ENCODE data around the gene OLFM1. TPM values are rescaled to one million over a fixed set of nuclear protein-coding genes. Genes with fewer than 3 reads are reported as not detected.
"Not testable (repeated sequence)": the region's sequence is repeated elsewhere in the genome, so short reads cannot be mapped to it uniquely, and the experiment has no call there.

OLFM1 gene
- total RNA-seq, 6 experiments from 2014 or later = 0.07 to 0.15 TPM; not detected in 4

DNA sequence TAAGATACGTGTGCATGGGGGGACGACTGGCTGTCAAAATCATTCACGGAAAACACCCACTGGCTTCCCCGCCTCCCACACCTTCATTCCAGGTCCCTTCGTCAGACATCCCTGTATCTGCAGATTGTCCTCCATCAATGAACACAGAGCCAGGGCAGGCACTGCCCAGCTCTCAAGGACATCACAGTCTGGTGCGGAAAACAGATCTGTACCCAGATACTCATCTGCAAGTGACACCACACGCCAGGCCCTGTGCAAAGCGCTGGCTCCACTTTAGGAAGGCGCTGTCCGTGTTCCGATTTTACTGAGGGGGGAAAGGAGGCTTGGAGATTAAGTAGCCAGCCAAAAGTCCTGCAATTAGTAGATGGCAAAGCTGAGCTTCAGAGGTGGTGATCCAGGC, 72.3 kb downstream of the OLFM1 start:
- no peak for DNase-seq
- H3K9me3 Mint-ChIP-seq = peaks cover 36% of the 10 kb centered on the region; the same call in 1 of the 2 replicates
- TF ChIP-seq, protein P1, sequence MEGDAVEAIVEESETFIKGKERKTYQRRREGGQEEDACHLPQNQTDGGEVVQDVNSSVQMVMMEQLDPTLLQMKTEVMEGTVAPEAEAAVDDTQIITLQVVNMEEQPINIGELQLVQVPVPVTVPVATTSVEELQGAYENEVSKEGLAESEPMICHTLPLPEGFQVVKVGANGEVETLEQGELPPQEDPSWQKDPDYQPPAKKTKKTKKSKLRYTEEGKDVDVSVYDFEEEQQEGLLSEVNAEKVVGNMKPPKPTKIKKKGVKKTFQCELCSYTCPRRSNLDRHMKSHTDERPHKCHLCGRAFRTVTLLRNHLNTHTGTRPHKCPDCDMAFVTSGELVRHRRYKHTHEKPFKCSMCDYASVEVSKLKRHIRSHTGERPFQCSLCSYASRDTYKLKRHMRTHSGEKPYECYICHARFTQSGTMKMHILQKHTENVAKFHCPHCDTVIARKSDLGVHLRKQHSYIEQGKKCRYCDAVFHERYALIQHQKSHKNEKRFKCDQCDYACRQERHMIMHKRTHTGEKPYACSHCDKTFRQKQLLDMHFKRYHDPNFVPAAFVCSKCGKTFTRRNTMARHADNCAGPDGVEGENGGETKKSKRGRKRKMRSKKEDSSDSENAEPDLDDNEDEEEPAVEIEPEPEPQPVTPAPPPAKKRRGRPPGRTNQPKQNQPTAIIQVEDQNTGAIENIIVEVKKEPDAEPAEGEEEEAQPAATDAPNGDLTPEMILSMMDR (IDR thresholded peaks at IDR 0.05) = no peak
- no peaks in the 10 kb centered on the region; the same call in 1 of the 2 replicates for H3K36me3 Mint-ChIP-seq (ENCODE audit: low read depth)
- H3K27ac Mint-ChIP-seq = no peak overlapping the region
- no peak overlapping the region for H3K4me3 Mint-ChIP-seq
- H3K27me3 Mint-ChIP-seq (ENCODE audit: insufficient read depth) = peaks cover 8% of the 10 kb centered on the region; the same call in 1 of the 2 replicates
- no peaks in the 10 kb centered on the region for H3K4me1 Mint-ChIP-seq (ENCODE audit: low read depth)

DNA sequence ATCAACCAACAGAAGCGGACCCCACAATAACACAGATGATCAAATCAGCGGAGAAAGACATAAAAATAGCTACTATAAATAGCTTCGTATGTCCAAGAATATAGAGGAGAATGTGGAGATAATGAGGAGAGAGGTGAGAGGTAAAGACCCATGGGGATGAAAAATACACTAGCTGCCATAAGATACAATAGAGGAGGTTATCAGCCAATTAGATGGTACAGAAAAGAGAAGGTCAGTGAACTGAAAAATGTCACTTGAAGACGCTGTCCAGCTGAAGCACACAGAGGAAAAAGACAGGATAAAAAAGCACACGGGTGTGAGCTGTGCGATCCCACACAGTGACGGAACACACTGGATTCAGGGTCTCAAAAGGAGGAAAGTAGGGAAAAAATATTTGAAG, 73.4 kb downstream of the OLFM1 start:
- no peak overlapping the region for H3K4me3 Mint-ChIP-seq
- peaks cover 11% of the 10 kb centered on the region for H3K27me3 Mint-ChIP-seq (ENCODE audit: insufficient read depth)
- no peak for DNase-seq
- peaks cover 46% of the 10 kb centered on the region for H3K9me3 Mint-ChIP-seq
- H3K36me3 Mint-ChIP-seq (ENCODE audit: low read depth) = no peaks in the 10 kb centered on the region; the same call in 1 of the 2 replicates
- TF ChIP-seq, protein P1 (IDR thresholded peaks at IDR 0.05) = no peak
- H3K27ac Mint-ChIP-seq = no peak overlapping the region
- no peaks in the 10 kb centered on the region for H3K4me1 Mint-ChIP-seq (ENCODE audit: low read depth)

DNA sequence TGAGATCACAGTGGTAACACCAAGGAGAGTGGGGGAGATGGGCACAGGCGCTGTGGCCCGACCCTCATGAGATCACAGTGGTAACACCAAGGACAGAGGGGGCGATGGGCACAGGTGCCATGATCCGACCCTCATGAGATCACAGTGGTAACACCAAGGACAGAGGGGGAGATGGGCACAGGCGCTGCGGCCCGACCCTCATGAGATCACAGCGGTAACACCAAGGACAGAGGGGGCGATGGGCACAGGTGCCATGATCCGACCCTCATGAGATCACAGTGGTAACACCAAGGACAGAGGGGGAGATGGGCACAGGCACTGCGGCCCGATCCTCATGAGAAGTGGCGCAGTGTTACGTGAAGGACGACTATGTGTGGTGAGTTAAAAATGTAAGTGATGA, 75.1 kb downstream of the OLFM1 start:
- H3K27me3 Mint-ChIP-seq (ENCODE audit: insufficient read depth) = peaks cover 12% of the 10 kb centered on the region
- not testable (repeated sequence) for H3K4me3 Mint-ChIP-seq; H3K36me3 Mint-ChIP-seq (ENCODE audit: low read depth); DNase-seq; H3K27ac Mint-ChIP-seq; H3K4me1 Mint-ChIP-seq (ENCODE audit: low read depth)
- peaks cover 56% of the 10 kb centered on the region for H3K9me3 Mint-ChIP-seq

DNA sequence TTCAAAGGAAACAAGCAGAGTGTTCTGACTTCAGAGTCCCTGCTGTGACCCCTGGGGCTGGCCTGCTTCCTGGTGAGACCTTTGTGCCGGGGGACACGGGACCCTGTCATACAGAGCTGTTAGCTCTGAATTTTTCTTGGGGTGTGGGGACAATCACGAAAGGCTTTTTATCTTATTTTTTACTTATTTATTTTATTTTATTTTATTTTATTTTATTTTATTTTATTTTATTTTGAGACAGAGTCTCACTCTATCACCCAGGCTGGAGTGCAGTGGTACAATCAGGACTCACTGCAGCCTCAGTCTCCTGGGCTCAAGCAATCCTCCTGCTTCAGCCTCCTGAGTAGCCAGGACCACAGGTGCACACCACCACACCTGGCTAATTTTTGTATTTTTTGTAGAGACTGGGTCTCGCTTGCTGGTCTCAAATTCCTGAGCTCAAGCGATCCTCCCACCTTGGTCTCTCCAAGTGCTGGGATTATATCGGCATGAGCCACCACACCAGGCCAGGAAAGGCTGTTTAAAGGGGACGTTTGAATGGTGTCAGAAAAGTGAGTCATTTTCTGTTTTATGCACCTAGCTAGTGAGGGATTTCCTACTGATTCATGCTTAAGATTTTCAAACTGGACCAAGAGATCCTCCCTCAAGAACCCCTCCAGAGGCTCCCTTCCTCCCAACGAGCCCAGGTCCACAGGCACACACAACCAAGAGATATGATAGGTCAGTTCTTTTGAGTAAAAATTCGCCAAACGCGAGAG, 75.7 kb downstream of the OLFM1 start:
- H3K27ac Mint-ChIP-seq = no peak overlapping the region
- peaks cover 12% of the 10 kb centered on the region for H3K27me3 Mint-ChIP-seq (ENCODE audit: insufficient read depth)
- H3K4me1 Mint-ChIP-seq (ENCODE audit: low read depth) = no peaks in the 10 kb centered on the region
- TF ChIP-seq, protein P1 (IDR thresholded peaks at IDR 0.05) = no peak
- no peak overlapping the region for H3K4me3 Mint-ChIP-seq
- peaks cover 51% of the 10 kb centered on the region for H3K9me3 Mint-ChIP-seq
- H3K36me3 Mint-ChIP-seq (ENCODE audit: low read depth) = peaks cover 3% of the 10 kb centered on the region; the same call in 1 of the 2 replicates
- no peak for DNase-seq

DNA sequence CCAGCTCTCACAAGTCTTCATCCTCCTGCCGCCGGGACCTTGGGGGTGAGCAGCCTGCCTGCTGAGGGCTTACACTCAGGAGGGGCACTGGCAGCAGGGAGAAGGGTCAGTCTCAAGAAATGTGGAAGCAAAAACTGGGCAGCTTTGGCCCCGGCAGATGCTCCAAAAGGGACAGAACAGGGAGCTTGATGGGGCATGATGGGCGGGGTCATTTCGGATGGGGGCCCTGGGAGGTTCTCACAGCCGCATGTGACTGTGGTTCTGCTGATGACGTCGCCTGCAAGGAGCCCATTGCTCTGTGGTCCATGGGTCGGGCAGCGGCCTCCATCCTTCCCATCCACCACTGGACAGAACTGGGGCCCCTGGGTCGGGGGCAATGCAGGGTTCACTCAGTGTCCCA, 76.6 kb downstream of the OLFM1 start:
- Mint-ChIP-seq H3K4me3 (no peak overlapping the region), H3K27me3 (ENCODE audit: insufficient read depth) (peaks cover 12% of the 10 kb centered on the region), H3K27ac (no peak overlapping the region), H3K9me3 (peaks cover 55% of the 10 kb centered on the region), H3K4me1 (ENCODE audit: low read depth) (no peaks in the 10 kb centered on the region), H3K36me3 (ENCODE audit: low read depth) (peaks cover 3% of the 10 kb centered on the region; the same call in 1 of the 2 replicates)
- DNase-seq = no peak
- TF ChIP-seq, protein P1 (IDR thresholded peaks at IDR 0.05) = no peak

DNA sequence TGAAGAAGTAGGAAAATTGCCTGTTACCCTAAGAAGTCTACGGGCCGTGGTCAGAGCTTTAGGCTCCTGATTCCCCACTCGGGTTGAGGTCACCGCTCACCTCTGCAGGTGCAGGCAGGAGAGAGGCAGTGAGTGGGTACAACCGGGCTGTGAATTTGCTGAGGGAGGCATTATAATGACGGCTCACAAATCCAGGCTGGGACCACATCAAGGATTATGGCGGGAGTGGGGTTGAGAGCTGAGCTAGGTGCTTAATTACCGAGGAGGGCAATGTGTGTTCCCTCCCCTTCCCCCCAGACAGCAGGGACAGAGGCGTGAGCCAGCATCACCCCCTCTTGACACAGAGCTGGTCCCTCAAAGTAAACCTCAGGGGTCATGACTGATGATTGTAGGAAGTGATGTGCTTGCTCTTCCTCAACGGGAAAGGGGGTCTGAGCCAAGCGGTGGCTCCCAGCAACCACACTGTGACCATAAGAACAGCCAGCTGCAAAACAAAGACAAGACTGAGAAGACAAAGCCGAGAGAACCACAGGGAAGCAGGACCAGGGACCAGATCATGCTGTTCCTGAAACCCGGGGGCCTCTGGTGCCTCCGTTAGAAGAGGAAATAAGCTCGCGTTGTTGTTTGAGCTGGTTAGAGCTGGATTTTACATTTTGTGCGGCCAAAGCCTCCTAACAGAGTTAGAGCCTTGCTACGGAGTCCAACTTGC, 77.7 kb downstream of the OLFM1 start:
- H3K27ac Mint-ChIP-seq = no peak overlapping the region
- peaks cover 3% of the 10 kb centered on the region; the same call in 1 of the 2 replicates for H3K36me3 Mint-ChIP-seq (ENCODE audit: low read depth)
- TF ChIP-seq, protein P1 (IDR thresholded peaks at IDR 0.05) = no peak
- no peak overlapping the region for H3K4me3 Mint-ChIP-seq
- peaks cover 66% of the 10 kb centered on the region for H3K9me3 Mint-ChIP-seq
- peaks cover 12% of the 10 kb centered on the region for H3K27me3 Mint-ChIP-seq (ENCODE audit: insufficient read depth)
- no peak for DNase-seq
- H3K4me1 Mint-ChIP-seq (ENCODE audit: low read depth) = no peaks in the 10 kb centered on the region

Data from HFFc6 (cell line).